ENCODE data around the gene ZNF292.

ZNF292 gene

DNA sequence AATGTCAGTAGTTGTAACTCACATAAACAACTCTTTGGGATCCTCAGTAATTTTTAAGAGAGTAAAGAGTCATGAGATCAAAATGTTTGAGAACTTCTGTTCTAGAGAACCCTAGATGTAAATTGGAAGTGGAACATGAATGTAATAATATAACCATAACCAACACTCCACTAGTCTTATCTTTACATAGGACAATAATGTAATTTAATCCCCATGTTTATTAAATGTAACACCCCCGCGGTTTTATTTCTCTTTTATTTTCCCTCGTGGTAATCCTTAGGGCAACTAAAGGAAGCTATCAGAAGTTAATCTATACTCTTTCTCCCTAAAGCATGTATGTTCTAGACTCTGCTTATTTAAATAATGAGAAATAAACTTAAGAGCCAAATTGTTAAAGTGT lies 54.4 kb downstream of the ZNF292 start:
- no peak overlapping the region for H3K27ac ChIP-seq
- H3K27me3 ChIP-seq (replicated peaks), result no peaks in the 10 kb centered on the region
- TF ChIP-seq, protein P1, sequence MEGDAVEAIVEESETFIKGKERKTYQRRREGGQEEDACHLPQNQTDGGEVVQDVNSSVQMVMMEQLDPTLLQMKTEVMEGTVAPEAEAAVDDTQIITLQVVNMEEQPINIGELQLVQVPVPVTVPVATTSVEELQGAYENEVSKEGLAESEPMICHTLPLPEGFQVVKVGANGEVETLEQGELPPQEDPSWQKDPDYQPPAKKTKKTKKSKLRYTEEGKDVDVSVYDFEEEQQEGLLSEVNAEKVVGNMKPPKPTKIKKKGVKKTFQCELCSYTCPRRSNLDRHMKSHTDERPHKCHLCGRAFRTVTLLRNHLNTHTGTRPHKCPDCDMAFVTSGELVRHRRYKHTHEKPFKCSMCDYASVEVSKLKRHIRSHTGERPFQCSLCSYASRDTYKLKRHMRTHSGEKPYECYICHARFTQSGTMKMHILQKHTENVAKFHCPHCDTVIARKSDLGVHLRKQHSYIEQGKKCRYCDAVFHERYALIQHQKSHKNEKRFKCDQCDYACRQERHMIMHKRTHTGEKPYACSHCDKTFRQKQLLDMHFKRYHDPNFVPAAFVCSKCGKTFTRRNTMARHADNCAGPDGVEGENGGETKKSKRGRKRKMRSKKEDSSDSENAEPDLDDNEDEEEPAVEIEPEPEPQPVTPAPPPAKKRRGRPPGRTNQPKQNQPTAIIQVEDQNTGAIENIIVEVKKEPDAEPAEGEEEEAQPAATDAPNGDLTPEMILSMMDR (IDR thresholded peaks at IDR 0.05; ENCODE audit: low read depth, low read length, missing control alignments), result no peak
- in situ Hi-C loops (cut with HindIII; ENCODE audit: low pct_ligation_motif_present, low sequenced_read_pairs), result no loop called here
- DNase-seq, result no peak
- H3K36me3 ChIP-seq (replicated peaks), result no peaks in the 10 kb centered on the region
- no peak overlapping the region for H3K4me3 ChIP-seq (ENCODE audit: low read depth, low read length)

DNA sequence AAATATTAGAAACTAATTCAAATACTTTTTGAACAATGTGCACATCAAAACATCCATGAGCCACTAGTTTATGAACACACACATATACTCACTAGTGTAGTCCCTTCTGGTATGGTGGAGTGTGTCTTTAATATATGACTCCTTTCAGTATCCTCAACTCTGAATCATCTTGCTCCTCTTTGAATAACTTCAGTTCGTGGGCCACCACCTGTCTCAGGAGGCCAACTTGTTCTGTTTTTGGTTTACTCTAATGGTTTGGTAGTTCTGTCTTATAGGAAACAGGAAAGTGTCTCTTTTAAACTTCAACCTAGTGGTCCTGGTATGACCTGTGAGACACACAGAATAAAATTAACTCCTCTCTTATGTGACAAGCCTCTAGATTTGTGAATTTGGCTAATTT lies 55.6 kb downstream of the ZNF292 start:
- TF ChIP-seq, protein P1 (IDR thresholded peaks at IDR 0.05; ENCODE audit: low read depth, low read length, missing control alignments), result no peak
- no peak for DNase-seq
- H3K27ac ChIP-seq, result no peak overlapping the region
- no peaks in the 10 kb centered on the region for H3K36me3 ChIP-seq (replicated peaks)
- in situ Hi-C loops (cut with HindIII; ENCODE audit: low pct_ligation_motif_present, low sequenced_read_pairs), result no loop called here
- no peaks in the 10 kb centered on the region for H3K27me3 ChIP-seq (replicated peaks)
- no peak overlapping the region for H3K4me3 ChIP-seq (ENCODE audit: low read depth, low read length)

DNA sequence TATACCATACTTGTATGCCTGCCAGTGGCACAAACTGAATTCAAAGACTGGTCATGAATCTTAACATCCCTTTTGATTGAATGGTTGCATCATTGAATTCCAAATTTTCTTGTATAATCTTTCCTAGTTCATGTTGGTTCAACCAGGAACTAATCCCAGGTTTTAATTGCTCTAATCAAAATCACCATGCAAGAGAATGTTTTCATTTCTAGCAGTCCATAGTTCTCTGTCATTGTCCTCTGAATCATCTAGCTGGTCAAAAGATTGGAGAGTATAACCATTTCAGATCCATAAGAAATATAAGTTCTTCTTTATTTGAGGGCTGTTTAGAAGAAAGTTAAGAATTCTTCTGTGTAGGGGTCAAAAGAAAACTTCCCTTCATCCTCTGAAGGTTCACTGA lies 57.2 kb downstream of the ZNF292 start:
- Histone ChIP-seq H3K36me3 (replicated peaks) (no peaks in the 10 kb centered on the region), H3K4me3 (ENCODE audit: low read depth, low read length) (no peak overlapping the region), H3K27ac (no peak overlapping the region), H3K27me3 (replicated peaks) (no peaks in the 10 kb centered on the region)
- DNase-seq, result no peak
- TF ChIP-seq, protein P1 (IDR thresholded peaks at IDR 0.05; ENCODE audit: low read depth, low read length, missing control alignments), result no peak
- in situ Hi-C loops (cut with HindIII; ENCODE audit: low pct_ligation_motif_present, low sequenced_read_pairs), result no loop called here

DNA sequence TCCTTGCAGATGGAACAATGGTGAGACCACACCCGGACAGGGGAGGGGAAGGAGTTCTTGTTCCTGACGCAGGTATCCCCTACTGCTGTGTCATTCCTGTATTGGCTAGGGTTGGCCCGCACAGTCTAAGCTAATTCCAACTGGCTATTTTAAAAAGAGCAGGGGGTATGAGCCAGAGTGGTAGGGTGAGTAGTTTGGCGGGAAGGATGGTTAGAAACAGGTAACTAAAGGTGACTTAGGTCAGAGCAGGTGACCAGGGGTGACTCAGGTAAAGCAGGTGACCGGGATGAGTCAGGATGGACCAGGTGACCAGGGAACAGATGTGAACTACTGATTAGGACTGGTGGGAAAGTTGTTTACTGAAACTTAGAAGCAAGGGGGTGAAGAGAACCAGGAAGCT lies 58.0 kb downstream of the ZNF292 start:
- H3K36me3 ChIP-seq (replicated peaks), result no peaks in the 10 kb centered on the region
- no peak for DNase-seq
- TF ChIP-seq, protein P1 (IDR thresholded peaks at IDR 0.05; ENCODE audit: low read depth, low read length, missing control alignments), result no peak
- no peak overlapping the region for H3K27ac ChIP-seq
- no peak overlapping the region for H3K4me3 ChIP-seq (ENCODE audit: low read depth, low read length)
- no peaks in the 10 kb centered on the region for H3K27me3 ChIP-seq (replicated peaks)
- in situ Hi-C loops (cut with HindIII; ENCODE audit: low pct_ligation_motif_present, low sequenced_read_pairs), result no loop called here

DNA sequence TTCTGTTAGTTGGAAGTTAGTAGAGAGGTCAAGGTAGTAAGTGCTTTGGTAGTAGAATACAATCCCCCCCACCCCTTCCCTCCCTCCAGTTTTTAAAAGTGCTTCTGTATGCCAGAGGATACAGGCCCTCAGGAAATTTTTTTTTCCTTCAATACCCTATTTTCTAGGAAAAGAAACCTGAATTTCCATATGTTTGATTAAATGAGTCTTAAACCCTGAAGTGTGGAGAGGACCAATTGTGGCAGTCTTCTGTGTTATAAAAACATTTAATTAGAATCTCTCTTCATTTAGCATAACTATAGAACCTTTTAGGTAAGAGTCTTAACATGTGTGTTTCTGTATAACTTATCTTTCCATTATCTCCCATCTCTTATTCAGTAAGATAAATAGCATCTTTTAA lies 59.5 kb downstream of the ZNF292 start:
- TF ChIP-seq, protein P1 (IDR thresholded peaks at IDR 0.05; ENCODE audit: low read depth, low read length, missing control alignments), result no peak
- no peak for DNase-seq
- H3K27me3 ChIP-seq (replicated peaks), result no peaks in the 10 kb centered on the region
- no peak overlapping the region for H3K27ac ChIP-seq
- no peaks in the 10 kb centered on the region for H3K36me3 ChIP-seq (replicated peaks)
- in situ Hi-C loops (cut with HindIII; ENCODE audit: low pct_ligation_motif_present, low sequenced_read_pairs), result no loop called here
- no peak overlapping the region for H3K4me3 ChIP-seq (ENCODE audit: low read depth, low read length)

DNA sequence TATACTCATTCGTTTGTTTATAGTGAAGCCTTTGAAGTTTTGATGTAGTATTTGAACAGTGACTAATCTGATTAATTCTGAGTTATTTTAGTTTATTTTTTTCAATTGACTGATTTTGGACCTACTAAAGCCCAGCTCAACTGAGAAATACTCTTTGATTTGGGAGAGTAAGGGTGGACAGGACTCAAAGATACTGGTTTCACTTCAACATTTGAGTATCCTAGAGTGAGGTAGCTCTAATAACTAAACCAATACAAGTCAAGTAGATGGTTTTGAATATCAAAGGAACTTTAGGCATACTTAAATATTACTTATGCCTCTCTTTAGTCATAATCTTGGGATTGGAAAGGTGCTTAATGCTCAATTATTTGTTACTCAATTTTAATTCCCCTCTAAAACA lies 65.6 kb downstream of the ZNF292 start:
- TF ChIP-seq, protein P1 (IDR thresholded peaks at IDR 0.05; ENCODE audit: low read depth, low read length, missing control alignments), result no peak

More for the DNA sequence above, 65.6 kb downstream of the ZNF292 start:
- Histone ChIP-seq H3K36me3 (replicated peaks) (peaks cover 13% of the 10 kb centered on the region), H3K27me3 (replicated peaks) (no peaks in the 10 kb centered on the region), H3K27ac (no peak overlapping the region), H3K4me3 (ENCODE audit: low read depth, low read length) (no peak overlapping the region)
- in situ Hi-C loops (cut with HindIII; ENCODE audit: low pct_ligation_motif_present, low sequenced_read_pairs), result no loop called here
- no peak for DNase-seq
